MM.1S (cell line): ENCODE data around the gene TMEM51.

Experiments used
- DNase-seq: peaks from one replicate; pipeline ENCODE4 v3.0.0-alpha.2; 2015
- H2AFZ ChIP-seq: fragments of 300-600 bp; sonication (generic); 2 replicates; pipeline ENCODE4 v1.6.0; 2016; ENCODE audit warnings: antibody characterized with exemption, low read length
- H3F3A ChIP-seq: fragments of 300-600 bp; sonication (generic); 2 replicates; pipeline ENCODE4 v1.6.1; 2016; ENCODE audit warnings: mild to moderate bottlenecking, antibody characterized with exemption, low read length, moderate library complexity, mixed read lengths; ENCODE audit not compliant: insufficient read depth
- H3K27ac ChIP-seq: fragments of 300-600 bp; sonication (generic); 2 replicates; pipeline ENCODE4 v1.5.1; 2016; ENCODE audit warnings: mild to moderate bottlenecking, low read length
- H3K27me3 ChIP-seq: fragments of 300-600 bp; sonication (generic); replicated peaks from 2 replicates; pipeline ENCODE4 v1.6.0; 2016; ENCODE audit warnings: low read length; ENCODE audit not compliant: insufficient read depth
- H3K36me3 ChIP-seq: fragments of 300-600 bp; sonication (generic); replicated peaks from 2 replicates; pipeline ENCODE4 v1.6.1; 2016; ENCODE audit warnings: mild to moderate bottlenecking, low read length, mixed read lengths; ENCODE audit not compliant: insufficient read depth
- H3K4me1 ChIP-seq: fragments of 300-600 bp; sonication (generic); 2 replicates; pipeline ENCODE4 v1.6.1; 2016; ENCODE audit warnings: low read length, mixed read lengths
- H3K4me2 ChIP-seq: fragments of 300-600 bp; sonication (generic); 2 replicates; pipeline ENCODE4 v1.6.0; 2016; ENCODE audit warnings: low read depth, low read length
- H3K4me3 ChIP-seq: fragments of 300-600 bp; sonication (generic); 2 replicates; pipeline ENCODE4 v1.5.1; 2016; ENCODE audit warnings: low read length, mixed read lengths
- H3K79me2 ChIP-seq: fragments of 300-600 bp; sonication (generic); 2 replicates; pipeline ENCODE4 v1.6.1; 2016; ENCODE audit warnings: mixed run types, low read length, mixed read lengths
- H3K9ac ChIP-seq: fragments of 300-600 bp; sonication (generic); 2 replicates; pipeline ENCODE4 v1.6.1; 2016; ENCODE audit warnings: low read length, mixed read lengths
- H3K9me2 ChIP-seq: fragments of 300-600 bp; sonication (generic); replicated peaks from 2 replicates; pipeline ENCODE4 v1.6.1; 2016; ENCODE audit warnings: mild to moderate bottlenecking, low read length, mixed read lengths; ENCODE audit not compliant: insufficient read depth
- H3K9me3 ChIP-seq: fragments of 300-600 bp; sonication (generic); replicated peaks from 2 replicates; pipeline ENCODE4 v1.6.1; 2016; ENCODE audit warnings: mild to moderate bottlenecking, low read length, mixed read lengths; ENCODE audit not compliant: insufficient read depth
- H4K20me1 ChIP-seq: fragments of 300-600 bp; sonication (generic); 2 replicates; pipeline ENCODE4 v1.6.1; 2016; ENCODE audit warnings: mild to moderate bottlenecking, low read length, moderate library complexity, mixed read lengths; ENCODE audit not compliant: insufficient read depth
- EZH2 ChIP-seq: fragments of 300-600 bp; sonication (generic); optimal IDR thresholded peaks from 2 replicates; pipeline ENCODE3; 2017; ENCODE audit warnings: low read depth, mild to moderate bottlenecking, antibody characterized with exemption, low read length, mixed read lengths
- EZH2phosphoT487 ChIP-seq: fragments of 300-600 bp; sonication (generic); IDR thresholded peaks from 2 replicates; pipeline ENCODE4 v1.6.1; 2018; ENCODE audit warnings: antibody characterized with exemption, low read length
- TF ChIP-seq, protein P1 (sequence below): fragments of 300-600 bp; sonication (generic); IDR thresholded peaks from 2 replicates; pipeline ENCODE4 v1.5.1; 2016; ENCODE audit warnings: antibody characterized with exemption, low read length, mixed read lengths

The TMEM51 gene

DNA sequence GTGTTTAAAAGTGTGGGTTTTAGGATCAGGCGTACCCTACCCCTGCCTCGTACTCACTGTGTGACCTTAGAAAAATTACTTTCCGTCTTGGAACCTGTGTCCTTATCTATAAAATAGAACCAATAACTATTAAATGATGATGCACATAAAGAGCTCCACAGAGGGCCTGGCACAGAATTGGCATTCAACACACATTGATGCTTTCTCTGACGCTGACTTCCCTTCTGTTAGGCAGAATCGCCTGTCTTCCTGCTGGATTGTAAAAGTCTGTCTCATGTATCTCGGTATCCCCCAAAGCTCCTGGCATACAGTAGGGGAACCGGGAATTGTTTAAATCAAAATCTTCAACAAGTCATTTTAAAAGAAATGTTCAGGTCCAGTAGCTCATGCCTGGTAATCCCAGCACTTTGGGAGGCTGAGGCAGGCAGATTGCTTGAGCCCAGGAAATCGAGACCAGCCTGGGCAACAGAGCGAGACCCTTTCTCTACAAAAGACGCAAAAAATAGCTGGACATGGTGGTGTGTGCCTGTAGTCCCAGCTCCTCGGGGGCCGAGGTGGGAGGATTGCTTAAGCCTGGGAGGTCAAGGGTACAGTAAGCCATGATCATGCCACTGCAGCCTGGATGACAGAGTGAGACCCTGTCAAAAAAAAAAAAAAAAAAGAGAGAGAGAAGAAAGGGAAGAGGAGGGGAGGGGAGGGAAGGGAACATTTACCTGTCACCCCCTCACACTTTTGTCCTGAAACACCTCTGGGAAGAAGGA, 52.2 kb downstream of the TMEM51 start:
- H3K27me3 ChIP-seq, result no peaks in the 10 kb centered on the region
- no peaks in the 10 kb centered on the region for H3K36me3 ChIP-seq
- H3K4me1 ChIP-seq, result no peaks in the 10 kb centered on the region
- no peaks in the 10 kb centered on the region for H3K9me3 ChIP-seq
- no peaks in the 10 kb centered on the region for H3K9me2 ChIP-seq
- DNase-seq, result no peak
- no peak overlapping the region for H3K4me3 ChIP-seq
- no peaks in the 10 kb centered on the region for H4K20me1 ChIP-seq
- TF ChIP-seq EZH2phosphoT487 (no peak), EZH2 (no peak)
- TF ChIP-seq, protein P1, sequence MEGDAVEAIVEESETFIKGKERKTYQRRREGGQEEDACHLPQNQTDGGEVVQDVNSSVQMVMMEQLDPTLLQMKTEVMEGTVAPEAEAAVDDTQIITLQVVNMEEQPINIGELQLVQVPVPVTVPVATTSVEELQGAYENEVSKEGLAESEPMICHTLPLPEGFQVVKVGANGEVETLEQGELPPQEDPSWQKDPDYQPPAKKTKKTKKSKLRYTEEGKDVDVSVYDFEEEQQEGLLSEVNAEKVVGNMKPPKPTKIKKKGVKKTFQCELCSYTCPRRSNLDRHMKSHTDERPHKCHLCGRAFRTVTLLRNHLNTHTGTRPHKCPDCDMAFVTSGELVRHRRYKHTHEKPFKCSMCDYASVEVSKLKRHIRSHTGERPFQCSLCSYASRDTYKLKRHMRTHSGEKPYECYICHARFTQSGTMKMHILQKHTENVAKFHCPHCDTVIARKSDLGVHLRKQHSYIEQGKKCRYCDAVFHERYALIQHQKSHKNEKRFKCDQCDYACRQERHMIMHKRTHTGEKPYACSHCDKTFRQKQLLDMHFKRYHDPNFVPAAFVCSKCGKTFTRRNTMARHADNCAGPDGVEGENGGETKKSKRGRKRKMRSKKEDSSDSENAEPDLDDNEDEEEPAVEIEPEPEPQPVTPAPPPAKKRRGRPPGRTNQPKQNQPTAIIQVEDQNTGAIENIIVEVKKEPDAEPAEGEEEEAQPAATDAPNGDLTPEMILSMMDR, result no peak
- no peaks in the 10 kb centered on the region for H3F3A ChIP-seq
- no peak overlapping the region for H3K4me2 ChIP-seq
- H2AFZ ChIP-seq, result no peak overlapping the region
- H3K27ac ChIP-seq, result no peak overlapping the region
- no peaks in the 10 kb centered on the region for H3K79me2 ChIP-seq
- no peak overlapping the region for H3K9ac ChIP-seq

DNA sequence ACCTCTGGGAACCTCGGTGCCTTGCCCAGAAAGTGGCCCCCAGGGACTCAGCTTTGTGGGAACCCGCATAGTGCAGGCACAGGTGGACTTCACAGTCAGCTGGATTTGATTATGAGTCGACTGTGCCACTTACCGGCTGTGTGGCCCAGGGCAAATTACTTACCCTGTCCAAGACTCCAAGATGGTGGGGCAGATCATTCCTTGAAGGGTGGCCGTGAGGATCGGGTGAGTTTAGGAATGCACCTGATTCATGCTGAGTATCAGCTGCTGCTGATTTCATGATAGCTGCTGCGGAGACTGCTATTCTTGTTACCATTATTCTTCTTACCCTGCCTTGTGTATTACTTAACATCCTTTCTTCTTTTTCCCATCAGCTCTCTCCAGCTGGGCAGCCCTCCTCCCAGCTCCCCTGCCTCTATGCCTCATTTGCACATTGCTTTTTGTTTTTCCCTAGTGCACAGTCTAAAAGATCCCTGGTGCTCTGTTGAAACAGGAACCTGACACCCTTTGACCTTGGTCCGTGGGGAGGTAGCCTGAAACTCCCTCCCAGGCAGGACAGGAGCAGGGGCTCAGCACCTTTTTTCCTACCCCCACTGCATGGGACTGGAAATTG, 53.0 kb downstream of the TMEM51 start:
- Histone ChIP-seq H2AFZ (no peak overlapping the region), H3F3A (no peaks in the 10 kb centered on the region), H3K36me3 (no peaks in the 10 kb centered on the region), H3K9me3 (no peaks in the 10 kb centered on the region), H3K4me1 (no peaks in the 10 kb centered on the region), H3K4me2 (no peak overlapping the region), H3K4me3 (no peak overlapping the region), H3K27me3 (no peaks in the 10 kb centered on the region), H3K79me2 (no peaks in the 10 kb centered on the region), H3K27ac (no peak overlapping the region), H3K9ac (no peak overlapping the region), H3K9me2 (no peaks in the 10 kb centered on the region), H4K20me1 (no peaks in the 10 kb centered on the region)
- no peak for DNase-seq
- TF ChIP-seq, protein P1, result no peak

DNA sequence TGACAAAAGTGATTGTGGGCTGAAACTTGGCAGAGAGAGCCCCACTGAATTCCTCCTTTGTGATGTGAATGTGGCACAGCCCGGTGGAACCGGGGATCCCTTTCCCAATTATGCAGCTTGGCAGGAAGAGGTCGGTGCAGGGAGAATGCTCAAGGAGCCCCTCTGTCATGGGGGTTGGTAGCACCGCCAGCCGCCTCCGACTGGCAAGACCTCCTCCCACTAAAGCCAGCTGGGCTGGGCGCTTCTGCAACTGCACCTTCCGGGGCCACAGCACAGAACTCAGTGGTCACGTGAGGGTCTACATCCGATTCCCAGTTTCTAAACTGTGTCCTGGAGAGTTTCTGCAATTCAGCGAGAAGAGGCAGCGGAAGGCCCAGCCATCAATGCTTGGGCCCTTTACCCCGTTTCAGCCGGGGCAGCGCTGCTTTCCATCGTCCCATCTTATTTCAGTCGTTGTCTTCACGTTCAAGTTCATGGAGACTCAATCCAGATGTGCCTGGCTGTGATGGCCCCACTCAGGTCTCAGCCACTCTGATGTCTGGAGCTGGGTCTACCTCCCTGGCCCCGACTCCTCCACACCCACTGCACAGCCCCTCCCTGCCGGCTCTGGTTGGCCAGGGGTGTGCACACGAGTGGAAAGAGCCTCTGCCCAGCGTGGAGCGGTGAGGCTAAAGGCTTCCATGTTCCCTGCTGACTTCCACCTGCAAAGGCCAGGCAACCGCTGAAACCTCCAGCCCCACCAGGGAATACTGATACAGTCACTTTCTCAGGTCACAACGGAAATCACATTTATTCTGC, 53.7 kb downstream of the TMEM51 start:
- Histone ChIP-seq H3K9me2 (no peaks in the 10 kb centered on the region), H3K27me3 (no peaks in the 10 kb centered on the region), H3K4me2 (no peak overlapping the region), H3K27ac (no peak overlapping the region), H2AFZ (no peak overlapping the region), H3K79me2 (no peaks in the 10 kb centered on the region), H3K9ac (no peak overlapping the region), H3K4me1 (no peaks in the 10 kb centered on the region), H3K9me3 (no peaks in the 10 kb centered on the region), H3K4me3 (no peak overlapping the region), H3F3A (no peaks in the 10 kb centered on the region), H4K20me1 (no peaks in the 10 kb centered on the region), H3K36me3 (no peaks in the 10 kb centered on the region)
- DNase-seq, result no peak
- TF ChIP-seq EZH2 (no peak), EZH2phosphoT487 (no peak)
- TF ChIP-seq, protein P1, result no peak
